ENCODE measurements around the gene HEATR5A. TPM values are rescaled to one million over a fixed set of nuclear protein-coding genes. Genes with fewer than 3 reads are reported as not detected.

Gene HEATR5A
- total and polyA plus RNA-seq, 12 donors = 17.0 to 65.0 (median 46.2) TPM

GRCh38 chr14:31395572-31396205 is 24.7 kb downstream of the HEATR5A start:
- no peaks in the 10 kb centered on the region for H3K4me1 ChIP-seq
- peaks cover 0 to 99% (median 44%) of the 10 kb centered on the region in 9 donors for H3K36me3 ChIP-seq
- no peak for DNase-seq
- ATAC-seq = no peak
- intact Hi-C loops (cut with DNase I) = no loop called here
- no peak overlapping the region for H3K27ac ChIP-seq
- 97 to 98% methylated on average over 4 of the region's 4 CpGs for WGBS, 2 donors
- no peaks in the 10 kb centered on the region for H3K9me3 ChIP-seq
- TF ChIP-seq, protein P1, sequence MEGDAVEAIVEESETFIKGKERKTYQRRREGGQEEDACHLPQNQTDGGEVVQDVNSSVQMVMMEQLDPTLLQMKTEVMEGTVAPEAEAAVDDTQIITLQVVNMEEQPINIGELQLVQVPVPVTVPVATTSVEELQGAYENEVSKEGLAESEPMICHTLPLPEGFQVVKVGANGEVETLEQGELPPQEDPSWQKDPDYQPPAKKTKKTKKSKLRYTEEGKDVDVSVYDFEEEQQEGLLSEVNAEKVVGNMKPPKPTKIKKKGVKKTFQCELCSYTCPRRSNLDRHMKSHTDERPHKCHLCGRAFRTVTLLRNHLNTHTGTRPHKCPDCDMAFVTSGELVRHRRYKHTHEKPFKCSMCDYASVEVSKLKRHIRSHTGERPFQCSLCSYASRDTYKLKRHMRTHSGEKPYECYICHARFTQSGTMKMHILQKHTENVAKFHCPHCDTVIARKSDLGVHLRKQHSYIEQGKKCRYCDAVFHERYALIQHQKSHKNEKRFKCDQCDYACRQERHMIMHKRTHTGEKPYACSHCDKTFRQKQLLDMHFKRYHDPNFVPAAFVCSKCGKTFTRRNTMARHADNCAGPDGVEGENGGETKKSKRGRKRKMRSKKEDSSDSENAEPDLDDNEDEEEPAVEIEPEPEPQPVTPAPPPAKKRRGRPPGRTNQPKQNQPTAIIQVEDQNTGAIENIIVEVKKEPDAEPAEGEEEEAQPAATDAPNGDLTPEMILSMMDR (IDR thresholded peaks at IDR 0.05) = no peak
- H3K27me3 ChIP-seq = no peaks in the 10 kb centered on the region
- no peak overlapping the region for H3K4me3 ChIP-seq

- TF ChIP-seq, protein P1 (IDR thresholded peaks at IDR 0.05) = no peak
- H3K9me3 ChIP-seq = no peaks in the 10 kb centered on the region
- DNase-seq (no peak), ATAC-seq (no peak)
- no peak overlapping the region for H3K27ac ChIP-seq
- H3K4me1 ChIP-seq = peaks cover 0 to 2% (median 0%) of the 10 kb centered on the region in 9 donors
- WGBS, 2 donors = 93 to 97% methylated on average over 3 of the region's 3 CpGs
- no peak overlapping the region for H3K4me3 ChIP-seq
- intact Hi-C loops (cut with DNase I) = no loop called here
- peaks cover 0 to 99% (median 41%) of the 10 kb centered on the region in 9 donors for H3K36me3 ChIP-seq
- H3K27me3 ChIP-seq = no peaks in the 10 kb centered on the region
These were observed 25.2 kb downstream of the HEATR5A start for GRCh38 chr14:31395119-31395518.

DNA sequence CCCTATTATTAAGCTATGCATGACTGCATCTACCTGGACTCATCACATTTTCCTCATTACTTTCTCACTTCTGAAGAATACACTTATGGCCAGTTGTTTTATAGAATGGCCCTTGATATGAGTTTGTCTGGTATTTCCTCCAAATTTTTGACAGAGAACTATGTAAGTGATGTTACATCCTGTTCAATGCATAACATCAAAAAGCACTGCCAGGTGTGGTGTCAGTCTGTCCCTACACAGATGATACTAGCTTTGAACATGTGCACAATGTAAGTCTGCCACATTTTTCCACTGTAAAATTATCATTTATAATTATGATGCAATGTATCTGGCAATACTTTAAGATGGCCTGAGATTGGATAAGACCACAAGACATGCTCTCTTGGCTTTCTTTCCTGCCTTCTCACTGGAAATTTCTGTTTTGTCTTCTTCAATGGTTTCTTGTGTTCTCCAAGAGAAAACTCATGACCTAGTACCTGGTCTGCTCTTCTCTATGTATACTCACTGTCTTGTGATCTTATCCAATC is 28.3 kb downstream of the HEATR5A start:
- Histone ChIP-seq H3K9me3 (no peaks in the 10 kb centered on the region), H3K4me3 (no peak overlapping the region), H3K27me3 (no peaks in the 10 kb centered on the region), H3K27ac (no peak overlapping the region), H3K4me1 (peaks cover 0 to 23% (median 17%) of the 10 kb centered on the region in 9 donors), H3K36me3 (peaks cover 0 to 89% (median 26%) of the 10 kb centered on the region in 9 donors)
- ATAC-seq = no peak
- TF ChIP-seq, protein P1 (IDR thresholded peaks at IDR 0.05) = no peak
- intact Hi-C loops (cut with DNase I) = no loop called here
- DNase-seq = no peak

GRCh38 chr14:31391473-31391872 is 28.9 kb downstream of the HEATR5A start:
- Histone ChIP-seq H3K4me1 (peaks cover 0 to 23% (median 17%) of the 10 kb centered on the region in 9 donors), H3K4me3 (no peak overlapping the region), H3K27ac (no peak overlapping the region), H3K27me3 (no peaks in the 10 kb centered on the region), H3K36me3 (peaks cover 0 to 89% (median 26%) of the 10 kb centered on the region in 9 donors), H3K9me3 (no peaks in the 10 kb centered on the region)
- DNase-seq (no peak), ATAC-seq (no peak)
- 93 to 95% methylated on average over 3 of the region's 3 CpGs for WGBS, 2 donors
- TF ChIP-seq, protein P1 (IDR thresholded peaks at IDR 0.05) = no peak
- intact Hi-C loops (cut with DNase I) = no loop called here

Data from heart right ventricle (tissue), 16 donors.